HEK293 (cell line): Measurements from ENCODE around the gene LPP.

Source experiments
- CTCF ChIA-PET: fragments of 350-600 bp; formaldehyde crosslinking; extraction: SDS; loops from one replicate; lab custom pipeline; 2021; ENCODE audit warnings: antibody characterized with exemption; lab: Yijun Ruan, JAX
- POLR2A ChIA-PET: fragments of 300-600 bp; formaldehyde crosslinking; extraction: SDS; loops from one replicate; lab custom pipeline; 2020; ENCODE audit warnings: antibody characterized with exemption, inconsistent platforms; lab: Yijun Ruan, JAX
- H3K27ac ChIP-seq: fragments of 200-500 bp; sonication (Bioruptor generic); 2 replicates; pipeline ENCODE4 v1.5.1; 2014; ENCODE audit warnings: low read depth, low read length, control low read depth, inconsistent platforms; ENCODE audit errors: extremely low read depth
- H3K36me3 ChIP-seq, 2 experiments: fragments of 200-500 bp in 1 of 2; sonication (Bioruptor generic) in 1 of 2; 1 replicate in 1 of 2; 2 replicates in 1 of 2; pipeline ENCODE4 v1.5.1; 2014 to 2017; ENCODE audit warnings: inconsistent platforms in 2 of 2, low read length in 2 of 2; ENCODE audit not compliant: control insufficient read depth in 2 of 2, insufficient read depth in 1 of 2
- H3K4me1 ChIP-seq: fragments of 200-500 bp; sonication (Bioruptor generic); 2 replicates; pipeline ENCODE4 v1.5.1; 2014; ENCODE audit warnings: mild to moderate bottlenecking, low read length, inconsistent platforms; ENCODE audit not compliant: control insufficient read depth, insufficient read depth
- H3K4me3 ChIP-seq: 2 replicates; pipeline ENCODE4 v1.5.1; 2011; ENCODE audit warnings: low read depth, mild to moderate bottlenecking, control low read depth, low read length, moderate library complexity
- H3K9me3 ChIP-seq: fragments of 200-500 bp; sonication (Bioruptor generic); 2 replicates; pipeline ENCODE4 v1.5.1; 2014; ENCODE audit warnings: low read depth, low read length, inconsistent platforms; ENCODE audit not compliant: control insufficient read depth, insufficient read depth
- AEBP2 ChIP-seq: fragments of 450-650 bp; formaldehyde crosslinking; IDR thresholded peaks from 2 replicates; pipeline ENCODE4 v1.5.1; 2016; ENCODE audit warnings: missing biosample characterization, missing genetic modification characterization, borderline replicate concordance
- ELK4 ChIP-seq: IDR thresholded peaks from 2 replicates; pipeline ENCODE4 v1.6.1; 2011; ENCODE audit warnings: mild to moderate bottlenecking, low read depth, low read length, borderline replicate concordance
- GLI4 ChIP-seq: fragments of 450-650 bp; formaldehyde crosslinking; IDR thresholded peaks from 2 replicates; pipeline ENCODE4 v1.5.1; 2016; ENCODE audit warnings: missing biosample characterization, missing genetic modification characterization
- MEIS1 ChIP-seq: sonication (generic); formaldehyde crosslinking; IDR thresholded peaks from 2 replicates; pipeline ENCODE4 v1.8.1; 2022; ENCODE audit warnings: missing genetic modification reagents, mild to moderate bottlenecking, borderline replicate concordance
- MYNN ChIP-seq: fragments of 450-650 bp; formaldehyde crosslinking; IDR thresholded peaks from 2 replicates; pipeline ENCODE4 v1.5.1; 2016; ENCODE audit warnings: missing biosample characterization, missing genetic modification characterization, borderline replicate concordance
- OVOL3 ChIP-seq: fragments of 450-650 bp; formaldehyde crosslinking; IDR thresholded peaks from 2 replicates; pipeline ENCODE4 v1.5.1; 2016; ENCODE audit warnings: missing biosample characterization, missing genetic modification characterization
- PRDM4 ChIP-seq: fragments of 450-650 bp; formaldehyde crosslinking; IDR thresholded peaks from 2 replicates; pipeline ENCODE4 v1.5.1; 2017; ENCODE audit warnings: missing biosample characterization, missing genetic modification characterization
- WT1 ChIP-seq: fragments of 450-650 bp; formaldehyde crosslinking; IDR thresholded peaks from 2 replicates; pipeline ENCODE4 v1.5.1; 2016; ENCODE audit warnings: missing biosample characterization, missing genetic modification characterization
- ZBTB21 ChIP-seq: fragments of 450-650 bp; formaldehyde crosslinking; IDR thresholded peaks from 2 replicates; pipeline ENCODE4 v1.5.1; 2017; ENCODE audit warnings: missing biosample characterization, missing genetic modification characterization
- ZFHX2 ChIP-seq: fragments of 450-650 bp; formaldehyde crosslinking; conservative IDR thresholded peaks from 2 replicates; pipeline ENCODE4 v1.5.1; 2016; ENCODE audit warnings: missing biosample characterization, missing genetic modification characterization
- ZNF324 ChIP-seq: fragments of 450-650 bp; formaldehyde crosslinking; IDR thresholded peaks from 2 replicates; pipeline ENCODE4 v1.5.1; 2016; ENCODE audit warnings: missing biosample characterization, missing genetic modification characterization
- ZNF341 ChIP-seq: fragments of 450-650 bp; formaldehyde crosslinking; IDR thresholded peaks from 2 replicates; pipeline ENCODE4; 2016; ENCODE audit warnings: low read depth, missing biosample characterization, missing genetic modification characterization
- ZNF433 ChIP-seq: fragments of 450-650 bp; formaldehyde crosslinking; IDR thresholded peaks from 2 replicates; pipeline ENCODE4 v1.5.1; 2016; ENCODE audit warnings: missing biosample characterization, missing genetic modification characterization, low read depth
- ZNF473 ChIP-seq: fragments of 450-650 bp; formaldehyde crosslinking; IDR thresholded peaks from 2 replicates; pipeline ENCODE4 v1.5.1; 2017; ENCODE audit warnings: missing biosample characterization, missing genetic modification characterization
- ZNF548 ChIP-seq: fragments of 450-650 bp; formaldehyde crosslinking; IDR thresholded peaks from 2 replicates; pipeline ENCODE4 v1.5.1; 2016; ENCODE audit warnings: missing biosample characterization, missing genetic modification characterization
- ZNF830 ChIP-seq: fragments of 450-650 bp; IDR thresholded peaks from 2 replicates; pipeline ENCODE4 v1.5.0; 2018; ENCODE audit warnings: missing biosample characterization, missing genetic modification characterization, low read depth, mild to moderate bottlenecking, moderate library complexity

The LPP gene

GRCh38 chr3:188824566-188824965 is 670.6 kb downstream of the LPP start (continued):
- no peak for TF ChIP-seq AEBP2 (tag by site-specific recombination)
- no peak for TF ChIP-seq MEIS1 (CRISPR knock-in tag)

GRCh38 chr3:188825901-188826300 is 671.9 kb downstream of the LPP start:
- CTCF ChIA-PET = no interaction called here
- Histone ChIP-seq H3K27ac (no peak overlapping the region), H3K4me1 (no peaks in the 10 kb centered on the region), H3K9me3 (no peaks in the 10 kb centered on the region), H3K36me3 (no peaks in the 10 kb centered on the region), H3K4me3 (no peak overlapping the region)
- TF ChIP-seq ZNF830 (tag by site-specific recombination) = no peak
- no peak for TF ChIP-seq ZNF548 (tag by site-specific recombination)
- no peak for TF ChIP-seq ZNF433 (tag by site-specific recombination)
- no peak for TF ChIP-seq ZNF473 (tag by site-specific recombination)
- no peak for TF ChIP-seq OVOL3 (tag by site-specific recombination)
- TF ChIP-seq ZFHX2 = no peak
- TF ChIP-seq MYNN (tag by site-specific recombination) = no peak
- no peak for TF ChIP-seq ELK4
- TF ChIP-seq GLI4 (tag by site-specific recombination) = no peak
- TF ChIP-seq ZBTB21 (tag by site-specific recombination) = no peak
- POLR2A ChIA-PET = no interaction called here

GRCh38 chr3:188826574-188826973 is 672.6 kb downstream of the LPP start:
- no peaks in the 10 kb centered on the region for H3K9me3 ChIP-seq
- H3K4me3 ChIP-seq = no peak overlapping the region
- TF ChIP-seq PRDM4 (tag by site-specific recombination) (no peak), ZNF548 (tag by site-specific recombination) (no peak), ZNF324 (tag by site-specific recombination) (no peak)
- no peaks in the 10 kb centered on the region for H3K36me3 ChIP-seq
- H3K4me1 ChIP-seq = no peaks in the 10 kb centered on the region
- POLR2A ChIA-PET = no interaction called here
- H3K27ac ChIP-seq = no peak overlapping the region
- CTCF ChIA-PET = interaction anchor here (0.6 kb wide), 1 partner anchor 1081 kb away, joined by 3 read pairs; no protein-coding TSS in a partner anchor

- Histone ChIP-seq H3K9me3 (no peaks in the 10 kb centered on the region), H3K36me3 (no peaks in the 10 kb centered on the region), H3K27ac (no peak overlapping the region), H3K4me1 (no peaks in the 10 kb centered on the region), H3K4me3 (no peak overlapping the region)
- ChIA-PET CTCF (no interaction called here), POLR2A (no interaction called here)
- no peak for TF ChIP-seq ZNF341 (tag by site-specific recombination)
- TF ChIP-seq WT1 (tag by site-specific recombination) = no peak
These were observed 673.1 kb downstream of the LPP start for GRCh38 chr3:188827103-188827502.
